Measurements from ENCODE around the gene LHFPL2.

- TF ChIP-seq CTCF (IDR thresholded peaks at IDR 0.05) (no peak), POLR2A (IDR thresholded peaks at IDR 0.05) (no peak)
Measured at GRCh38 chr5:78606241-78606640, 42.3 kb downstream of the LHFPL2 start.

All from esophagus squamous epithelium (tissue), 4 donors.